Trophoblast cell (in vitro differentiated cells and primary cell): ENCODE results near the gene STPG4.

ENCODE experiments used
- DNase-seq, 2 donors: peaks; one replicate each; pipeline ENCODE4 v3.0.0-alpha.2; 2016
- H2AFZ ChIP-seq: 2 replicates; pipeline ENCODE4 v1.6.1; 2013; ENCODE audit warnings: low read length, moderate library complexity, mild to moderate bottlenecking; ENCODE audit not compliant: insufficient read depth, poor library complexity
- H2AK5ac ChIP-seq: 2 replicates; pipeline ENCODE4 v1.6.1; 2013; ENCODE audit warnings: mild to moderate bottlenecking, low read length
- H2BK120ac ChIP-seq: 2 replicates; pipeline ENCODE4 v1.6.1; 2013; ENCODE audit warnings: low read length, mild to moderate bottlenecking, moderate library complexity; ENCODE audit not compliant: insufficient read depth, poor library complexity
- H2BK12ac ChIP-seq: 2 replicates; pipeline ENCODE4 v1.6.1; 2013; ENCODE audit warnings: mild to moderate bottlenecking, low read length, moderate library complexity
- H2BK5ac ChIP-seq: 2 replicates; pipeline ENCODE4 v1.6.1; 2013; ENCODE audit warnings: low read length, low read depth, moderate library complexity, mild to moderate bottlenecking; ENCODE audit not compliant: poor library complexity
- H3K14ac ChIP-seq: 2 replicates; pipeline ENCODE4 v1.6.1; 2013; ENCODE audit warnings: mild to moderate bottlenecking, low read length
- H3K18ac ChIP-seq: 2 replicates; pipeline ENCODE4 v1.6.1; 2013; ENCODE audit warnings: mild to moderate bottlenecking, low read length
- H3K23ac ChIP-seq: 2 replicates; pipeline ENCODE4 v1.6.1; 2013; ENCODE audit warnings: low read length
- H3K27ac ChIP-seq: 2 replicates; pipeline ENCODE4 v1.5.1; 2013; ENCODE audit warnings: low read depth, mild to moderate bottlenecking, inconsistent platforms, low read length, moderate library complexity
- H3K27me3 ChIP-seq: 2 replicates; pipeline ENCODE4 v1.6.1; 2013; ENCODE audit warnings: inconsistent platforms, mild to moderate bottlenecking, low read length, moderate library complexity; ENCODE audit not compliant: insufficient read depth
- H3K36me3 ChIP-seq, 2 experiments: 1 replicate in 1 of 2; 2 replicates in 1 of 2; pipeline ENCODE4 v1.6.1; 2013; ENCODE audit warnings: low read length in 2 of 2, mild to moderate bottlenecking in 2 of 2, moderate library complexity in 1 of 2; ENCODE audit not compliant: insufficient read depth in 2 of 2, control insufficient read depth in 1 of 2
- H3K4ac ChIP-seq: 2 replicates; pipeline ENCODE4 v1.6.1; 2013; ENCODE audit warnings: low read depth, mild to moderate bottlenecking, low read length, moderate library complexity
- H3K4me1 ChIP-seq, 2 experiments: 1 replicate in 1 of 2; 2 replicates in 1 of 2; pipeline ENCODE4 v1.6.1; 2013; ENCODE audit warnings: low read length in 2 of 2, mild to moderate bottlenecking in 2 of 2, moderate library complexity in 1 of 2; ENCODE audit not compliant: insufficient read depth in 2 of 2, control insufficient read depth in 1 of 2
- H3K4me2 ChIP-seq: 2 replicates; pipeline ENCODE4 v1.6.1; 2013; ENCODE audit warnings: inconsistent platforms, mild to moderate bottlenecking, low read length, moderate library complexity
- H3K4me3 ChIP-seq: 2 replicates; pipeline ENCODE4 v1.5.1; 2013; ENCODE audit warnings: mild to moderate bottlenecking, low read depth, low read length, inconsistent platforms
- H3K79me1 ChIP-seq: one replicate; pipeline ENCODE4 v1.6.1; 2013; ENCODE audit warnings: low read length
- H3K79me2 ChIP-seq: 2 replicates; pipeline ENCODE4 v1.6.1; 2013; ENCODE audit warnings: low read length, mild to moderate bottlenecking; ENCODE audit not compliant: control insufficient read depth, insufficient read depth, poor library complexity
- H3K9ac ChIP-seq: 2 replicates; pipeline ENCODE4 v1.6.1; 2013; ENCODE audit warnings: mild to moderate bottlenecking, low read length
- H3K9me3 ChIP-seq: 2 replicates; pipeline ENCODE4 v1.6.1; 2013; ENCODE audit warnings: low read depth, mild to moderate bottlenecking, control low read depth, inconsistent platforms, low read length; ENCODE audit not compliant: insufficient read depth
- H4K12ac ChIP-seq: 2 replicates; pipeline ENCODE4 v1.6.1; 2013; ENCODE audit warnings: low read depth, mild to moderate bottlenecking, low read length, moderate library complexity
- H4K8ac ChIP-seq: 2 replicates; pipeline ENCODE4 v1.6.1; 2013; ENCODE audit warnings: low read depth, mild to moderate bottlenecking, low read length, moderate library complexity
- H4K91ac ChIP-seq: one replicate; pipeline ENCODE4 v1.6.1; 2013; ENCODE audit warnings: low read depth, mild to moderate bottlenecking, low read length, moderate library complexity
- WGBS: extraction: QIAGEN DNeasy Blood & Tissue Kit; methylation state at CpG from one replicate; pipeline ENCODE4 v1.1.7; 2013; ENCODE audit warnings: missing lambda C conversion rate; ENCODE audit not compliant: insufficient read length, insufficient coverage; ENCODE audit errors: extremely low coverage; 5-methylcytosine and 5-hydroxymethylcytosine counted together

The STPG4 gene

DNA sequence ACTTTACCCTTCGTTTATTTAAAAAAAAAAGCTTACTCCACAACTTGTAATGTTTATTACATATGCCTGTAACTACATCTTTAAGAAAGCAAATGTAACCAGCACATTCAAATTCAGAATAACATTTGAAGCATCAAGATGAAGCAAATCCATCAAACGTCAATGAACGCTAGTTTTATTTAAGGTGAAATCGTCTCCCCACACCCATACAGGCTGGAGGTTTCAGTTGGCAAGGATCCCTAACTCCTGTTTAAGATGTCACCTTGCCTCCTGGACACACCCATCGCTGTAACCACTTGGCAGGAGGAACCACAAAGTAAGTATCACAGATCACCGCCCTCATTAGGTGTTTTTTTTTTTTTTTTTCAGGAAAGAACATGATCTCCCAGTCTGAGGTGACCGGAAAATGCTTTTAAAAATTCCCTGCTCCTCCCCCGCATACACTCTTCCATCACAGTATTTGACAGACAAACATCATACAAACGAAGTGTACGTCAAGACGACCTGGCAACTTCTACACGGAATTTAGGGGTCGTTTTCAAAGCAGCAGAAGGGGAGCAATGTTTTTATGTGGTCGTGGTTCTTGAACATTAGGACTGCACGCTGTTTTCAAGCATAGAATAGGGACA lies 19.7 kb upstream of the STPG4 start:
- Histone ChIP-seq H3K14ac (peak overlapping the region; percentile 68), H3K4ac (peak overlapping the region; percentile 98), H3K4me3 (peak overlapping the region; percentile 89), H3K18ac (peak overlapping the region; percentile 53), H3K4me1 (peaks cover 2 to 4% of the 10 kb centered on the region in 2 experiments), H4K8ac (peak overlapping the region; percentile 58), H3K36me3 (peaks cover 2% of the 10 kb centered on the region in 2 experiments), H3K9ac (peak overlapping the region; percentile 8), H2AFZ (no peak overlapping the region), H4K91ac (peak overlapping the region; percentile 100), H3K9me3 (no peaks in the 10 kb centered on the region), H2AK5ac (peak overlapping the region; percentile 62), H3K27me3 (no peaks in the 10 kb centered on the region), H3K27ac (peak overlapping the region; percentile 97), H3K79me2 (peaks cover 21% of the 10 kb centered on the region), H3K4me2 (peak overlapping the region; percentile 84), H3K79me1 (peaks cover 17% of the 10 kb centered on the region), H2BK12ac (no peak overlapping the region), H3K23ac (no peak overlapping the region), H2BK120ac (peak overlapping the region; percentile 59), H2BK5ac (peak overlapping the region; percentile 99), H4K12ac (peak overlapping the region; percentile 17)
- WGBS = no CpG with 5 or more reads among the region's 15 CpGs
- peak in 1 of 2 donors; percentile 50 for DNase-seq

DNA sequence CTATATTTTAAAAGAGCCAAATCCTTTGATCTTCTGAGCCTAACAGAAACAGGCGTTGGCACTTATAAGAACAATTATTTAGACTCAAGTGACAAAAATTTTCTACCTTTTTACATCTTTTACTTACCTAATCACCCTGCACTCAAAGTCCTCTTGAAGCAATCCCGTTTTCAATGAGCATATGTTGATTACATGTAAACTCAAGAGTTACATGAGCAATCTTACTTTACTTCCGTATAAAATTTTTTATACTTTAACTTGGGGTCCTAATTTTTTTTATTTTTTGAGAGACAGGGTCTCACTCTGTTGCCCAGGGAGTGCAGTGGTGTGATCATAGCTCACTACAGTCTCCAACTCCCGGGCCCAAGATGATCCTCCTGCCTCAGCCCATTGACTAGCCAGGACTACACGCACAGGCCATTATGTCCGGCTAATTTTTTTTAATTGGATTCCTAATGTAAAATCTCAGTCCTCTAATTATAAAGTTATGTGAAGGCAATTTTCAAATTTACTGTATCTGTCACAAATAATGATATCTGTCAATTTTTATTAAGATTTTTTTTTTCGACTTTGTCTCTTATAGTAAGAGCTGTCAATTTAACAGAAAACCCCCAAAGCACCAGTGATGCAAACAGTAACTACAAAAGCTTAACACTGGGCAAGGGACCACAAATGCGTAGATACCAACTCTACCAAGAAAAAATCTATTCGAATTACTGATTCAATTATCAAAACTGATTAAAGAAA lies 19.1 kb upstream of the STPG4 start:
- no peak overlapping the region for H3K9ac ChIP-seq
- H2AFZ ChIP-seq = no peak overlapping the region
- H3K79me2 ChIP-seq = peaks cover 21% of the 10 kb centered on the region
- peaks cover 17% of the 10 kb centered on the region for H3K79me1 ChIP-seq
- H3K27ac ChIP-seq = no peak overlapping the region
- no peaks in the 10 kb centered on the region for H3K9me3 ChIP-seq
- H3K4me2 ChIP-seq = peak overlapping the region; percentile 56
- peak overlapping the region; percentile 98 for H3K4ac ChIP-seq
- no peak overlapping the region for H2AK5ac ChIP-seq
- H3K18ac ChIP-seq = no peak overlapping the region
- no peak overlapping the region for H2BK12ac ChIP-seq
- H2BK5ac ChIP-seq = no peak overlapping the region
- no peak overlapping the region for H3K14ac ChIP-seq
- peaks cover 2 to 4% of the 10 kb centered on the region in 2 experiments for H3K4me1 ChIP-seq
- no peak overlapping the region for H4K8ac ChIP-seq
- H3K4me3 ChIP-seq = no peak overlapping the region
- WGBS = no CpG with 5 or more reads among the region's 9 CpGs
- H3K36me3 ChIP-seq = peaks cover 3% of the 10 kb centered on the region in 2 experiments
- DNase-seq = no peak
- H3K27me3 ChIP-seq = no peaks in the 10 kb centered on the region
- no peak overlapping the region for H3K23ac ChIP-seq
- H2BK120ac ChIP-seq = no peak overlapping the region
- no peak overlapping the region for H4K91ac ChIP-seq
- no peak overlapping the region for H4K12ac ChIP-seq

DNA sequence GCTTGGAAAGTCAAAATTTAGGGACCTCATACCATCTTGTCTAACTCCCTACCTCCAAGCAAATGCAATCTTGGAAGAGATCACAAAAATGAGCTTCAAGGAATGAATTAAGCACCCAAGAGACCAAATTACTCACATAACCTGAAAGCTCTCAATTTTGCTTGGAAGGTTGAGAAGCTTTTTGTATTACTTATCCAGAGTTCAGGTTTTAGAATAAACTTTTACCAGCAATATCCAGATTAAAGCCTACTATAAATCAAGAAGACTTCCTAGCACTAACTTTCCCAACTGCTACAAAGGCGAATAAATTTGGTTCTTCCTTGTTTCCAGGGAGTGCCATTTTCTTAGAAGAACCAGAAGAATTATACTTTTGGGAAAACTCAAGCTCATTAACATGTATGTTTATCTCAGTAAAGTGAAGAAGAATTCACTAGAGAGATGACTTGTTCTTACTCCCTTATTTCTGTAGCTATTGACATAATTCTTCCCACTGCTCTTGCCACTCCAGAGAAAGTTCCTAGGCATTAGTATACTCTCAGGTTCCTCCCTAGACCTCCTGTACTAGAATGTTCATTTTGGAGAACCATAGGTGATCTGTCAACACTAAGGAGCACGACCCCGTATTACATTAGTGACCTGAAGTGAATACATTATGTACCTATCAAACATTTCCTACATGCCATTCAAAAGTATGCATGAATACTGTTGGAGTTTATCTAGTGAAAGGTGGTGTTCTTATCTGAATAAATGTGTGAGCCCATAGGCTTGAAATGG lies 18.0 kb upstream of the STPG4 start:
- no peak overlapping the region for H2AFZ ChIP-seq
- no peak overlapping the region for H2AK5ac ChIP-seq
- H3K27ac ChIP-seq = no peak overlapping the region
- no peak overlapping the region for H3K18ac ChIP-seq
- no peak overlapping the region for H2BK120ac ChIP-seq
- H4K91ac ChIP-seq = no peak overlapping the region
- H3K9ac ChIP-seq = no peak overlapping the region
- H3K4me1 ChIP-seq = peaks cover 2 to 4% of the 10 kb centered on the region in 2 experiments
- no peak overlapping the region for H3K14ac ChIP-seq
- H3K4me2 ChIP-seq = peak overlapping the region; percentile 40
- peaks cover 17% of the 10 kb centered on the region for H3K79me1 ChIP-seq
- no peak overlapping the region for H2BK12ac ChIP-seq
- H3K4me3 ChIP-seq = no peak overlapping the region
- H2BK5ac ChIP-seq = no peak overlapping the region
- H4K12ac ChIP-seq = no peak overlapping the region
- H3K9me3 ChIP-seq = no peaks in the 10 kb centered on the region
- no peaks in the 10 kb centered on the region for H3K27me3 ChIP-seq
- peak overlapping the region; percentile 96 for H3K4ac ChIP-seq
- DNase-seq = peak in 1 of 2 donors; percentile 21
- no peak overlapping the region for H4K8ac ChIP-seq
- H3K36me3 ChIP-seq = peaks cover 5 to 10% of the 10 kb centered on the region in 2 experiments
- H3K79me2 ChIP-seq = peaks cover 25% of the 10 kb centered on the region
- H3K23ac ChIP-seq = no peak overlapping the region
- no CpG with 5 or more reads among the region's 3 CpGs for WGBS

DNA sequence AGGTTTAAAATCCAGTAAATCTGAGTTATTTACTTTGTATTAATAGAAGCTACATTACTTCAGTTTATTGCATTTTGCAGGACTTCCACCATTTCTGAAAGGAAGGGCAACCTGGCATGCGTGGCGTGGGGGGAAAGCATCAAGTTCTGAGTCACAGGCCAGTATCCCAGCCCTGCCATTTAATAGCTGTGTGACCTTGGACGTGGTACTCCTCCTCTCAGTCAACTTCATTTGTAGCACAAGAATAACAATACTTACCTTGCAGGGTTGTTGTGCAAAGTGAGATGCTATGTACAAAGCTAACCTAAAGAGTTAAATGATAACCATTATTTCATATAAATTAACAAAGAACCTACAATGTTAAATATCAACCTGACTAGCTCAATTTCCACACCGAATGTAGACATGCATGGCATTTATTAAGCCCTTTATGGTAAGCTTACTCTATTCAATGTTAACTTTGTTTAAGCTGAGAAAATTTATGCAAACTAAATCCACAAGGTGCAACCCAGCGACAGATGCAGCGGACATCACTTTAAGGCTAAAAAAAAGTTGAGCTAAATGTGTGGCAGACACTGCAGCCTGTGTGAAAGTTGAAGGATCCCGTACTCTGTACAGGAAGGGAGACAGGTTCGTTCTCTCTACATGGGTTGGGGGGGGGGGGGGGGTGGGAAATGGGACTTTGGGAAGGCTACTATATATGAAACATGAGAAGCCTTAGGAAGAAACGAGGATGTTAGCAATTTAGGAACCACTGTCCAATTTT lies 17.2 kb upstream of the STPG4 start:
- Histone ChIP-seq H2BK5ac (no peak overlapping the region), H3K27me3 (no peaks in the 10 kb centered on the region), H2BK120ac (no peak overlapping the region), H2AK5ac (no peak overlapping the region), H3K9me3 (no peaks in the 10 kb centered on the region), H3K9ac (no peak overlapping the region), H3K79me2 (peaks cover 26% of the 10 kb centered on the region), H3K4me3 (no peak overlapping the region), H2BK12ac (no peak overlapping the region), H3K4me2 (peak overlapping the region; percentile 17), H4K8ac (no peak overlapping the region), H4K12ac (no peak overlapping the region), H3K23ac (no peak overlapping the region), H4K91ac (no peak overlapping the region), H2AFZ (no peak overlapping the region), H3K4me1 (peaks cover 2 to 4% of the 10 kb centered on the region in 2 experiments), H3K36me3 (peaks cover 8 to 11% of the 10 kb centered on the region in 2 experiments), H3K4ac (peak overlapping the region; percentile 90), H3K18ac (no peak overlapping the region), H3K79me1 (peaks cover 17% of the 10 kb centered on the region), H3K14ac (no peak overlapping the region), H3K27ac (no peak overlapping the region)
- whole genome bisulfite sequencing = no CpG with 5 or more reads among the region's 9 CpGs
- DNase-seq = no peak
